NCI-H2196 (cell line): ENCODE data around the gene ARL5A.
"Not testable (repeated sequence)": the region's sequence is repeated elsewhere in the genome, so short reads cannot be mapped to it uniquely, and the experiment has no call there.

Experiments used
- DNase-seq: peaks from one replicate; lab custom pipeline; 2025; ENCODE audit not compliant: unreplicated experiment; lab: John Stamatoyannopoulos, UW

ARL5A gene

DNA sequence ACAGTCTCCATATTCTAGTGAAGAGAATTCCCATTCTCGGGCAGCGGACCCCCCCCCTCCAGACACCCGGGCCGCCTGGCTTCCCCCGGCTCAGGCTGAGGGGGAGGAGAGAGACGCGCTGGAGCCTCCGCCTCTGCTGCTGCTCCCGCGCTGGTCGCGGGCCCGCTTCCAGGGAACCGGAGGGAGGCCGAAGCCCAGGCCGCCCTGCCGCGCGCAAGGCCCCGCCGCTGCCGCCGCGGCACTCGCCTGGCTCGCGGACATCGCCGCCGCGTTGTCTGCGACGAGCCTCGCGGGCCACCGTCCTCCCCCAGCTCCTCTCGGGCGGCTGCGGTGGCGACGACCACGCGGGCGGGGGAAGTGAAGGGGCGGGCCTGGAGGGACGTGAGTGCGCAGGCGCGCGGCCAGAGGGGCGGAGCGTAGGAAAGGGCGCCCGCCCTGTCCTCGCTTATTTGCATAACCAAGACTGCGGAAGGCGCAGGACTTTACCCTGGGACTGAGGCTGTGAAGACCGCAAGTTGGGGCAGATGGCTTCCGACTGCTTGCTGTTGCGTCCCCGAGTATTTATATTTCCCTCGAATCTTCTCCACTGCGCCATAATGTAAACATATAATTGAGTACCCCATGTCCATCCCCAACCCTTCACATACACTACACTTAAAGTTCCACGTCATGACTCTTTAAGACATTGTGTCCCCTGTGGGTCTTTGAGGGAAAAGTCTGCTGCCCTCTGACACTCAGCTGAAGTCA, at the start of gene ARL5A:
Gene ARL5A, minus strand, starts transcription at position 279 of the 747 bp plus-strand sequence. Its CDS starts 245 bp downstream, at position 34.
- DNase-seq, result peak; percentile 94

DNA sequence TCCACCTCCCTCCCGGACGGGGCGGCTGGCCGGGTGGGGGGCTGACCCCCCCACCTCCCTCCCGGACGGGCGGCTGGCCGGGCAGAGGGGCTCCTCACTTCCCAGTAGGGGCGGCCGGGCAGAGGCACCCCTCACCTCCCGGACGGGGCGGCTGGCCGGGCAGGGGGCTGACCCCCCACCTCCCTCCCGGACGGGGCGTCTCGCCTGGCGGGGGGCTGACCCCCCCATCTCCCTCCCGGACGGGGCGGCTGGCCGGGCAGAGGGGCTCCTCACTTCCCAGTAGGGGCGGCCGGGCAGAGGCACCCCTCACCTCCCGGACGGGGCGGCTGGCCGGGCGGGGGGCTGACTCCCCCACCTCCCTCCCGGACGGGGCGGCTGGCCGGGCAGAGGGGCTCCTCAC, 47.4 kb upstream of the ARL5A start:
- DNase-seq, result not testable (repeated sequence)

DNA sequence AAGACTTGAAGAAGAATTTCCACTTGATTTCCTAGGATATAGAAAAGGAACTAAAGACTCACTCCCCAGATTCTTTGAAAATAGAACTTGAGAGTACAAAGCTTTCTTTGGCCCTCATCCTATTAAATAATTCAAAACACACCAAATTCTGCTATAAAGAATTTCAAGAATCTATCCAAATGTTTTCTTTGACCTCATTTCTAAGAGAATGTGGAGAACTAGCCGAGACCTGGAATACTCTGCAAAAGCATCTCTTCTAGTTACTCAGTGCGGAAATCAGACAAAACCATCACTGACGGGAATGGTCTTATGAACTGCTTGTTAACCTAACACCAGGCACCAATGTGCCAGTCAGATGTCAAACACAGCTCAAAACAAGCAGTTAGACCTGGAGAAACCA, 44.2 kb upstream of the ARL5A start:
- DNase-seq, result no peak

DNA sequence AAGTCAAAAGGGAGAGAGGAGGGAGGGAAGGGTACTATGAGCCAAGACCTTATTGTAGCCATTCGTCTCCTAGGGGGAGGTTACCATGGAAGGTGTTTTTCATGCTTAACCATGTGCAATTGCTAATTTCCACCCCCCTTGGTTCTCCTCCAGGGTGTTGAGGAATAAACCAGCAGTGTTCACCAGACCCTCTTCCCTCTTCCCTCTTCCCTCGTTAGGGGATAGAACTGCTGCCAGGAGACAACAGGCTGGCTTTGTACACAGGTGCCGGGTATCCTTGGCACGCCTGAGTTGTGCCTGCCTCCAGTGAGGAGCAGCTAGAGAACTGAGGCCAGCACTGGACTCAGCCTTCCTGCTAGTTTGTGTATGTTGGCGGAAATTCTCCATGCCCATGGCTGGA, 41.1 kb upstream of the ARL5A start:
- DNase-seq, result no peak

DNA sequence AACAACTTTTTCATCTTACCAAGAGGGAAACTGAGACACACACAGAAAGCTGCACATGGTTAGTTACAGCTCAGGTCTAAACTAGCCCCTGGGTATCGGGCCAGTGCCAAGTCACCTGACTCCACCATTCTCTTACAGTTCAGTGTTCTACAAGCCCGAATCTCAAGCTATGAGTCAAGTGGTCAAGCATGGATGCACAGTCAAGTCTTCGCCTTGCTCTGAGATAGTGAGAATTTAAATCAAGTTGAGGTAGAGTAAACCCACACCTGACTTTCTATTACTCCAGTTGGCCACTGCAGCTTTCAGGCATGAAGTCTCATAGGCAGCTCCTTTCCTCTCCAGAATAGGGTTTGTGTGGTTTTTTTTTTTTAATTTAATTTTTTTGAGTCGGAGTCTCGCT, 34.5 kb upstream of the ARL5A start:
- DNase-seq, result peak; percentile 37

DNA sequence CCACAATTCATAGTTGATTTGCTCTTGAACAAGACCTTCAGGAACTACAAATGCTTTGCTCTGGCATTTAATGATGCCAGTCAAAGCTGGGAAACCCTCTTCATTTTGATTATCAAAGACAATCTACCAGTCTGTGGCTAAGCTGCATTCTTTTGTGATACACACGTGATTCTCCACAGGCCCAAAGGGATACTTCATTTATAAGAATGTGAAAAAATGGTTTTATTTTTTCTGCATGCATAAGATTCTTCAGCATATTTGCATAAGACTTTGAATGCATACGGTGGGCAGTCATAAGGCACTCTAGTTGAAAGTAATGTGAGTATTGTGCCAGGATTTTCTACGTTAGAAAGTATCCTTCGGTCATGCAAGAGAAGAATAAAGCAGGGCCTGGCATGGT, 33.0 kb upstream of the ARL5A start:
- no peak for DNase-seq

GRCh38 chr2:151860613-151861146, 32.5 kb upstream of the ARL5A start:
- no peak for DNase-seq

DNA sequence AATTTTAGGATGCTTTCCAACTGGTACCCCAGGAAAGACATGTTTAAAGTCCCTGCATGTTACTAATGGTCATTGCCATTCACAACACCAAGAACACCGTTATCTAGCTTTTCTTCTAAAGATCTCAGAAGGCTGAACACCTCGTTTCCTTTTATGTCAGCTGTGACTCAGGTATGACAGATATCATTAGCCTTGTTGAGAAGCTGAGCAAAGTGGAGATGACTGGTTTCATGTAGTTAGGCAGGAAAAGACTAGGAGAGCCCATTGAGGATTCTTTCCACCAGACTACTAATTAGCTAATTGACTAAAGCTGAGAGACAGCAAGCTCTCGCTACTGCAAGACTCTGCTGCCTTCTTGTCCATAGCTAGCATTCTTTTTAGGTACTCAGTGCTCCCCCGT, 32.0 kb upstream of the ARL5A start:
- DNase-seq, result no peak

DNA sequence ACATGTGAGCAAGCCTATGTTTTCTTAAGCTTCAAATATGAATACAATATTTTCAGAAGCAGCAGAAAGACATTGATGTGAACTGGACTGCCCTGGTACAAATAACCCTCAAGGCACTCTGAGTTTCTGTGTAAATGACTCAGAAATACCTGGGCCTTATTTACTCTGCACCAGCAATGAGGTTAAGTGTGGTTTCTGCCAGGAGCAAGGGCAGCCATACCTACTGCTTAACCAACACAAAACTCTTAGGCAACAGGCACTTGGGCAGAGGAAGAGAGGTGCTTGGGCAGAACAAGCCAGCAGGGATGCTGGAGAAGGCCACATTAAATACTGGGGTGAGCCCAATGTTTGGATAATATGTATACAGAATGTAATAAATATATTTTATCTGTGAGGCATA, 29.4 kb upstream of the ARL5A start:
- DNase-seq, result no peak

GRCh38 chr2:151855111-151855510, 26.9 kb upstream of the ARL5A start:
- DNase-seq, result no peak

- DNase-seq, result peak; percentile 8
Measured at GRCh38 chr2:151853070-151853758, 25.0 kb upstream of the ARL5A start.

- no peak for DNase-seq
Measured at GRCh38 chr2:151852260-151853069, 24.2 kb upstream of the ARL5A start.

- DNase-seq, result no peak
Measured at GRCh38 chr2:151851761-151852160, 23.5 kb upstream of the ARL5A start.

DNA sequence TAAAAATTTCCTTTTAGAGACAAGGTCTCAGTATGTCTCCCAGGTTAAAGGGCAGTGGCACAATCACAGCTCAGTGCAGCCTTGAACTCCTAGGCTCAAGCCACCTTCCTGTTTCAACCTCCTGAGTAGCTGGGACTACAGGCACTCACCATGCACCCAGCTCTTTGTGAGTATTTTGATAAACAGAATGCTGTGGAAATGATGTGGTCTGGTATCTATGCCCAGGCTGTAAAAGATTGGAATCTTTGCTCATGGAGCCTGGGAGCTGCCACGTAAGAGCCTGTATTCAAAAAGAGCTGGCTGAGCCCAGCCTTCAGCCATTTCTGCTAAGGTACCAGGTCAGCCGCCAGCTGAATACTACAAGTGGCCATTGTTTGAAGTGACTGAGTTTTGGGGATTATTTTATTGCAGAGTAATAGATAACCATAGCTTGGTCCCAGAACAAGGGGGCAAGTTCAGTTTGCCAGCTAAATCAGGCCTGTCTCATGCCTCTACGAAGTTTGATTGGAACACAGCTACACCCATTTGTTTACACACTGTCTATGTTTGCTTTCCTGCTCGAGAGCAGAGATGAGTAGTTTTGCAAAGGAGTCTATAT, 21.3 kb upstream of the ARL5A start:
- DNase-seq, result peak; percentile 38

DNA sequence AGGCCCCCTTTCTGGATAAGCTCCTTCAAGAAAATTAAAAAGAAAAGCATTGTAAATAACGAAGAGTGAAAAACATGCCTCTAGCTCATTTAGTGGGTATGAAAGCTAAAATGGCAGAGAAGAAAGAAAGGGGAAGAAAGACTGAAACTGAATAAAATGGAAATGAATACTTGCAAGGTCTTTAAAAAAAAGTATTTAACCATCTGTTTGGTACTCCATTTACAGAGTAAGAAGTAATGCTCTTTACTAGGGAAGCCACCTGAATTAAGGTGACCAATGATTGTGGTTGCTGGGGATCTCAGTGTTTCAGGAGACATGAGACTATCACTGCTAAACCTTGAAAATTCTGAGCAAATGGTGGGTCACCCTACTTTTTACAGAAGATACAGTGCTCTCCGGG, 17.7 kb upstream of the ARL5A start:
- no peak for DNase-seq

GRCh38 chr2:151845481-151845880, 17.3 kb upstream of the ARL5A start:
- DNase-seq, result no peak

- DNase-seq, result no peak
Measured at GRCh38 chr2:151844211-151844896, 16.1 kb upstream of the ARL5A start.

- no peak for DNase-seq
Measured at GRCh38 chr2:151843691-151844061, 15.5 kb upstream of the ARL5A start.

GRCh38 chr2:151842830-151843690, 14.8 kb upstream of the ARL5A start:
- DNase-seq, result no peak

- no peak for DNase-seq
Measured at GRCh38 chr2:151841047-151841424, 12.8 kb upstream of the ARL5A start.
